Liver (tissue), 9 donors: ENCODE results near the gene ZDHHC14. TPM values are rescaled to one million over a fixed set of nuclear protein-coding genes. Genes with fewer than 3 reads are reported as not detected.

Experiments
- DNase-seq: peaks from one replicate; pipeline ENCODE4 v3.0.0-alpha.2; 2017; ENCODE audit warnings: low spot score
- H3K27ac ChIP-seq, 2 donors: one replicate each; pipeline ENCODE4 v1.7.0; 2013; ENCODE audit warnings: inconsistent platforms in 2 of 2, low read length in 2 of 2, control low read depth in 1 of 2, low read depth in 1 of 2, mild to moderate bottlenecking in 1 of 2
- H3K27me3 ChIP-seq, 4 donors: one replicate each; pipeline versions ENCODE4 v1.6.1 to v1.7.0; 2013; ENCODE audit warnings: low read length in 3 of 4, inconsistent platforms in 1 of 4, mild to moderate bottlenecking in 1 of 4, moderate library complexity in 1 of 4; ENCODE audit not compliant: control insufficient read depth in 4 of 4, insufficient read depth in 4 of 4
- H3K36me3 ChIP-seq, 4 donors: one replicate each; pipeline versions ENCODE4 v1.6.1 to v1.7.0; 2013; ENCODE audit warnings: low read length in 3 of 4, mild to moderate bottlenecking in 3 of 4, low read depth in 1 of 4, moderate library complexity in 1 of 4; ENCODE audit not compliant: control insufficient read depth in 4 of 4, insufficient read depth in 3 of 4
- H3K4me1 ChIP-seq, 4 donors: one replicate each; pipeline versions ENCODE4 v1.6.1 to v1.7.0; 2013; ENCODE audit warnings: low read length in 3 of 4, mild to moderate bottlenecking in 3 of 4, moderate library complexity in 1 of 4; ENCODE audit not compliant: control insufficient read depth in 4 of 4, insufficient read depth in 4 of 4
- H3K4me3 ChIP-seq, 3 donors: one replicate each; pipeline versions ENCODE4 v1.6.1 to v1.7.0; 2013; ENCODE audit warnings: low read length in 3 of 3, control low read depth in 1 of 3, low read depth in 1 of 3, mild to moderate bottlenecking in 1 of 3
- H3K9ac ChIP-seq, 2 donors: one replicate each; pipeline ENCODE4 v1.7.0; 2013; ENCODE audit warnings: low read length in 2 of 2, mild to moderate bottlenecking in 2 of 2, moderate library complexity in 2 of 2, control low read depth in 1 of 2, low read depth in 1 of 2
- H3K9me3 ChIP-seq, 4 donors: one replicate each; pipeline versions ENCODE4 v1.6.1 to v1.7.0; 2013; ENCODE audit warnings: low read length in 3 of 4; ENCODE audit not compliant: control insufficient read depth in 4 of 4
- ATF3 ChIP-seq: IDR thresholded peaks from 2 replicates; pipeline ENCODE4 v1.6.1; 2016; ENCODE audit warnings: antibody characterized with exemption
- CTCF ChIP-seq: fragments of 150-350 bp; IDR thresholded peaks from 2 replicates; pipeline ENCODE4 v1.5.1; 2017; ENCODE audit warnings: improper control_type of control experiment, low read depth, low read length; ENCODE audit not compliant: missing input control
- FOXA1 ChIP-seq: IDR thresholded peaks from 2 replicates; pipeline ENCODE4 v1.6.1; 2016; ENCODE audit warnings: antibody characterized with exemption
- FOXA2 ChIP-seq: IDR thresholded peaks from 2 replicates; pipeline ENCODE4 v1.6.1; 2016; ENCODE audit warnings: antibody characterized with exemption
- GABPA ChIP-seq, 2 donors: IDR thresholded peaks in 1 of 2; conservative IDR thresholded peaks in 1 of 2; 2 replicates each; pipeline ENCODE4 v1.6.1; 2016; ENCODE audit warnings: antibody characterized with exemption in 2 of 2, mild to moderate bottlenecking in 1 of 2, moderate library complexity in 1 of 2
- HNF4A ChIP-seq, 2 donors: conservative IDR thresholded peaks; 2 replicates each; pipeline ENCODE4 v1.6.1; 2016; ENCODE audit warnings: antibody characterized with exemption in 2 of 2, mild to moderate bottlenecking in 2 of 2
- HNF4G ChIP-seq: IDR thresholded peaks from 2 replicates; pipeline ENCODE4 v1.6.1; 2016; ENCODE audit warnings: antibody characterized with exemption
- JUND ChIP-seq, 2 donors: IDR thresholded peaks; 2 replicates each; pipeline ENCODE4 v1.6.1; 2016; ENCODE audit warnings: antibody characterized with exemption in 2 of 2
- MAX ChIP-seq: IDR thresholded peaks from 2 replicates; pipeline ENCODE4 v1.6.1; 2016; ENCODE audit warnings: antibody characterized with exemption
- RAD21 ChIP-seq, 2 donors: IDR thresholded peaks; 2 replicates each; pipeline ENCODE4 v1.6.1; 2016; ENCODE audit warnings: antibody characterized with exemption in 2 of 2, mild to moderate bottlenecking in 2 of 2
- REST ChIP-seq: IDR thresholded peaks from 2 replicates; pipeline ENCODE4 v1.6.1; 2016; ENCODE audit warnings: antibody characterized with exemption, mild to moderate bottlenecking
- SP1 ChIP-seq: IDR thresholded peaks from 2 replicates; pipeline ENCODE4 v1.6.1; 2018; ENCODE audit warnings: antibody characterized with exemption, mild to moderate bottlenecking
- YY1 ChIP-seq: IDR thresholded peaks from 2 replicates; pipeline ENCODE4 v1.6.1; 2016; ENCODE audit warnings: antibody characterized with exemption, mild to moderate bottlenecking
- ZBTB33 ChIP-seq: IDR thresholded peaks from 2 replicates; pipeline ENCODE4 v1.6.1; 2016; ENCODE audit warnings: antibody characterized with exemption
- WGBS: extraction: QIAGEN DNeasy Blood & Tissue Kit; methylation state at CpG from one replicate; pipeline ENCODE4 v1.1.7; 2013; 5-methylcytosine and 5-hydroxymethylcytosine counted together
- polyA plus RNA-seq, 2 donors: library from polyadenylated mRNA; stranded (reverse) in 1 of 2; unstranded in 1 of 2; fragments of 200-250 nt in 1 of 2; fragments of >200 nt in 1 of 2; fragmentation: Nextera tagmentation in 1 of 2; extraction: Ambion mirVana in 1 of 2; gene quantifications; one replicate each; pipeline versions ENCODE4 v1.2.1 to v1.2.3, GENCODE V29; 2013 to 2015
- total RNA-seq, 2 donors: library from RNA; depleted of rRNA; stranded (reverse); fragments of >200 nt; gene quantifications; one replicate each; pipeline ENCODE4 v1.2.3, GENCODE V29; 2014
- donor health status: healthy.
- donor health status: healthy.
- donor health status: healthy.
- donor health status: healthy.
- donor health status: healthy.

The ZDHHC14 gene
- total and polyA plus RNA-seq, 4 donors = 4.4 to 11.7 (median 8.4) TPM

GRCh38 chr6:157390273-157391060 is 9.5 kb downstream of the ZDHHC14 start:
- TF ChIP-seq ZBTB33 = no peak
- no peak for TF ChIP-seq RAD21 (IDR thresholded peaks at IDR 0.05)
- no peak for TF ChIP-seq FOXA1
- no peak for TF ChIP-seq ATF3
- no peak for TF ChIP-seq YY1
- TF ChIP-seq HNF4G = no peak
- no peak for TF ChIP-seq REST
- no peak for TF ChIP-seq FOXA2
- no peak for TF ChIP-seq CTCF
- no peak for TF ChIP-seq MAX
- TF ChIP-seq HNF4A (conservative IDR thresholded peaks at IDR 0.05) = no peak
- no peaks in the 10 kb centered on the region for H3K36me3 ChIP-seq
- H3K9ac ChIP-seq = no peak overlapping the region
- no peak for DNase-seq
- H3K4me3 ChIP-seq = no peak overlapping the region
- no peak overlapping the region for H3K27ac ChIP-seq
- H3K9me3 ChIP-seq = peaks cover 0 to 5% (median under 1%) of the 10 kb centered on the region in 4 donors
- 95% methylated on average over 4 of the region's 4 CpGs for WGBS
- no peaks in the 10 kb centered on the region for H3K27me3 ChIP-seq
- H3K4me1 ChIP-seq = peaks cover 0 to 4% (median 0%) of the 10 kb centered on the region in 4 donors

GRCh38 chr6:157392927-157393668 is 12.1 kb downstream of the ZDHHC14 start:
- no peak overlapping the region for H3K27ac ChIP-seq
- no peak overlapping the region for H3K4me3 ChIP-seq
- no peaks in the 10 kb centered on the region for H3K36me3 ChIP-seq
- WGBS = 87% methylated on average over 14 of the region's 14 CpGs
- no peak overlapping the region for H3K9ac ChIP-seq
- no peaks in the 10 kb centered on the region for H3K27me3 ChIP-seq
- peak; percentile 62 for DNase-seq
- no peaks in the 10 kb centered on the region for H3K4me1 ChIP-seq
- peaks cover 0 to 5% (median under 1%) of the 10 kb centered on the region in 4 donors for H3K9me3 ChIP-seq
- TF ChIP-seq YY1 (no peak), RAD21 (IDR thresholded peaks at IDR 0.05) (no peak), JUND (IDR thresholded peaks at IDR 0.05) (no peak), GABPA (IDR thresholded peaks at IDR 0.05 in 1 of 2, conservative IDR thresholded peaks at IDR 0.05 in 1 of 2) (no peak), ZBTB33 (no peak), REST (no peak), FOXA2 (no peak), HNF4G (no peak), SP1 (no peak)
